Mucosa of gallbladder (tissue), 1 donor: Measurements from ENCODE around the gene MCRIP2. TPM values are rescaled to one million over a fixed set of nuclear protein-coding genes. Genes with fewer than 3 reads are reported as not detected.
"Not testable (repeated sequence)": the region's sequence is repeated elsewhere in the genome, so short reads cannot be mapped to it uniquely, and the experiment has no call there.

Experiments used
- DNase-seq: peaks from one replicate; pipeline ENCODE4 v3.0.0-alpha.2; 2020; ENCODE audit warnings: low spot score
- total RNA-seq: library from RNA; stranded (reverse); gene quantifications from one replicate; pipeline ENCODE4 v1.2.1, GENCODE V29; 2021
- donor health status: DM: no; HTN: no; CAD: no.

Gene MCRIP2, protein sequence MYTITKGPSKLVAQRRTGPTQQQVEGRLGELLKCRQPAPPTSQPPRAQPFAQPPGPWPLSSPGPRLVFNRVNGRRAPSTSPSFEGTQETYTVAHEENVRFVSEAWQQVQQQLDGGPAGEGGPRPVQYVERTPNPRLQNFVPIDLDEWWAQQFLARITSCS
- 67.6 TPM for total RNA-seq

DNA sequence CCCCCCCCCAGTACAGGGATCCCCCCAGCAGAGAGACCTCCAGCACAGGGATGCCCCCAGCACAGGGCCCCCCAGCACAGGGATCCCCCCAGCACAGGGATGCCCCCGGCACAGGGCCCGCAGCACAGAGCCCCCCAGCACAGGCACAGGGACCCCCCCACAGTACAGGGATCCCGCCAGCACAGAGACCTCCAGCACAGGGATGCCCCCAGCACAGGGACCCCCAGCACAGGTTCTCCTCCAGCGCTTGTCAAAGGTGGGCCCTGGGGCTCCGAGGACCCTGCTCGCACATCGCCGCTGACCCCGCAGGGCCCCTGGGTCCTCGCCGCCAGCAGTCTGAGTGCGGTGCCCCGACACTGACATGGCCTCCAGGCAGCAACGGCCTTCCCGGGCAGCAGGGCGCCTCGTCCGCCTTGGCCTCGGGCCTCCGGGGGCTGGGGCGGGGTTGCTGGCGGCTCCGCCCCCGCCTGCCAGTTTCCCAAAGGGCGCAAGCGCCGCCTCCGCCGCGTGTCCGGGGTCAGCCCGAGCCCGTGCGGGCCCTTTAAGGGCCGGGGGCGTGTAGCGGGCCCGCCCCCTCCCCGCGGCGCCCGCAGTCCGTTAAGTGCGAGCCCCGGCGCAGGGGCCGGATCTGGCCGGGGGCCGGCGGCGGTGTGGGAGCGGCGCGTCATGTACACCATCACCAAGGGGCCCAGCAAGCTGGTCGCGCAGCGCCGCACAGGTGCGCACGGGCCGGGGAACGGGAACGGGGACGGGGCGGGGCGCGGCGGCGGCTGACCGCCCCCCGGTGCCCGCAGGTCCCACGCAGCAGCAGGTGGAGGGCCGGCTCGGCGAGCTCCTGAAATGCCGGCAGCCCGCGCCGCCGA lies at the start of gene MCRIP2:
Gene MCRIP2 (plus strand): TSS at position 503 of the 863 bp plus-strand sequence. CDS start 164 bp downstream, at position 667.
- DNase-seq = peak; percentile 83

DNA sequence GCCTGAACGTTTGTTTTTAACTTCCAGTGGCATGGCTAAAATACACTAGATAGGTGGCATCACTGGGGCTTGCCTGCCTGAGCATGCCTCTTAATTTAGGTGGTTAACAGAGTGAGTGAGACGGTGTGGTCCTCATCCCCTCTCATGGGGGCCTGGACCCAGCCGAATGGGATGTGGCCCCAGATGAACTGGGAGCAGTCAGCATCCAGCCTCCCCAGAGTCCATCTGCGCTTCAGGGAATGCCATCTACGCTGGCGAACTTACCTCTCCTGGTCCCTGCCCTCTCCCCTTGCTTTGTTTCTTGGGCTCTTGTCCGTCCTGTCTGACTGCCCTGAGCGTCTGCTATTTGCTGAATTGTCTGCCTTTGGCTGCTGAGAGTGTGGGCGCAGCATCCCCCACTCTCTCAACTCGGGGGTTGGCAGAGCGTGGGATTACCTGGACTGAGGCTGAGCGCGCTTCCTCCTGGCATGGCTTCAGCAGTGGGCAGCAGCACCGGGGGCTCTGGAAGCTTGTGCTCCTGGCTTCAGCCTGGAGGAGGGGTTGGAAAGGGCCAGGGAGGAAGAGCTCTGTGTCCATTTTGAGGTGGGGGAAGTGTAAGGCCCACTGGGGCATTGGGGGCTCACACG lies 49.6 kb upstream of the MCRIP2 start:
- no peak for DNase-seq

DNA sequence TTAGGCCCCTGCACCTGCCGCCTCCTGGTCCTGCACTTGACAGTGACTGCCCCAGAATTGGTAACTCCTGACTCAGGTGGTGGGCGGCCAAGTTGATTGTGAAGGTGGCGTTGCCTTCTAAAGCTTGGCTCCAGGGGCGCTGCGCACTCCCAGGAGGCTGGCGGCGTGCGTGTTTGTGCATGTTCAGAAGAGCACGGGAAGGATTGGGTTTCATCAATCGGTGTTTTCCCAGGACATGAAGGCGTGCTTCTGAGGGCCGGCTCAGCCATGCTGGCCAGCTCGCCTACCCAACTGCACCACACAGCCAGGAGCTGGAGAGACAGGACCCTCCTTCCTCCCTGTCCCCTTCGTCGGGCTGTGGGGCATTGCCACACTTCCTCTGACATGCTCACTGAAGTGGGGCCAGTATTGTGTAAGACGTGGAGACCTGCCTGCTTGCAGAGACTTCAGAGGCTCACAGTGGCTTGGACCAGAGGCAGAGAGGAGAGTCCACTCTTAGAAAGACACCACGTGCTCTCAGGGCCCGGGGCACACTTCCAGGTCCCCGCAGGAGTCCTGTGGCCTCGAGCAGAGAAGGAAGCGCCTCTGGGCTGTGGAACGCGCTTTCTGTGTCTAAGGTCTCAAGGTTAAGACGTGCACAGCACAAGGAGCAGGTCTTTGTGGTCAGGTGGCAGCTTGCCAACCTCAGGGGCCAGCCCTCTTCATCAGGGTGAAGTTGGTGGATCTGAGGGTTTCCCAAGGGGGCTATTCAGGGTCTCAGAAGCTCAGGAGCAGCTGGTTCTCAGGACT lies 48.9 kb upstream of the MCRIP2 start:
- peak; percentile 58 for DNase-seq

DNA sequence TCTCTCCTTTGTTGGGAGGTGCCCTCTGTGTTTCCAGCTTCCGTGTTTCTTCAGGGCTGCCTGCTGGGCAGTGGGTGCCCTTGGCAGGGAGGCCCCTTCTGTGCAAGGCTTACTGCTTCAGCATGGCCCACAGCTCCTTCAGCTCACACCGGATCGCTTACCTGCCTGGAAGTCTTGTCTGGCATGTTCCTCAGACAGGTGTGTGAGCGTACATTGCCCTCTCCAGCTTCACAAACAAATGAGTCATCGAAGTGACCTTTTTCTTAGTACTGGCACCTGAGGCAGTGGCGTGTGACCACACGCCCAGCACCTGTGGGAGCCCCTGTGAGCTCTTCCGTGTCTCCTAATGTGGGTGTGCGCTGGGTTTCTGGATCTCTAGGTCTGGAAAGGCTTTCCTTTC lies 48.2 kb upstream of the MCRIP2 start:
- DNase-seq = peak; percentile 81

DNA sequence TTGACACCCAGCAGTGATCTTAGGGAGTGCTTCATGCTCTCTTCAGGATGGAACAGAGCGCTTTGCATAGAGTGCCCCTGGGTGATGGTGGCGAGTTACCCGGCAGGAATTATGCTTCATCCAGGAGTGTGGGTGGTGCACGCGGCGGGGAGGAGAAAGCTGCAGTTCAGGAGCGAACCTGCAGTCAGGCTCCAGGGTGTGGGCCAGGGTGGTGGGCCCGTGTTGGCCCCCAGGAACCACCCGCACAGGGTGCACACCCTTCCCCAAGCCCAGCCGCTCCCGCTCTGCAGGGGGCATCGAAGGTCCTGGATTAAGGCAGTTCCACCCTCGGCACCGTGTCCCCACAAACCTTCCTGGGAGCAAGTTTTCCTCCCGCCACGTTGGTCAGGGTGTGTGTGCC lies 47.8 kb upstream of the MCRIP2 start:
- DNase-seq = no peak

DNA sequence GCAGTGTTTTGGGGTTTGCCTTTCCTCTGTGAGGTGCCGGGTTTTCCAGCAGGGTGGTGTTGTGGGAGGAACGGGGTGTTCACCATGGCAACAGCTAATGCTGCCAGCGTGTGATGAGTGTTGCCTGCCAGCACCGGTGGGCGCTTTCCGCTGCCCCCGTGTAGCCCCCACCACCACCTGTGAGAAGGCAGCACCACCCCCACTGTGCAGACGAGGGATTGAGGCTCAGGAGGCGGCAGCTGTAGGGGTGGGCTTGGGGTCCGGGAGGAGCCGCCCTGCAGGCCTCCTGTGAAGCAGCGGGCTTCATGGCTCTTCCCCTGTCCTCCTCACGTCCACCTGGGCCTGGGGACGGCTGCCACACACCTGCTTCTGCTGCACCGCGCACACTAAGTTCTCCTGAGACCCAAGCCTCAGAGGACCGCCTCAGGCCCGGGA lies 46.5 kb upstream of the MCRIP2 start:
- DNase-seq = no peak

DNA sequence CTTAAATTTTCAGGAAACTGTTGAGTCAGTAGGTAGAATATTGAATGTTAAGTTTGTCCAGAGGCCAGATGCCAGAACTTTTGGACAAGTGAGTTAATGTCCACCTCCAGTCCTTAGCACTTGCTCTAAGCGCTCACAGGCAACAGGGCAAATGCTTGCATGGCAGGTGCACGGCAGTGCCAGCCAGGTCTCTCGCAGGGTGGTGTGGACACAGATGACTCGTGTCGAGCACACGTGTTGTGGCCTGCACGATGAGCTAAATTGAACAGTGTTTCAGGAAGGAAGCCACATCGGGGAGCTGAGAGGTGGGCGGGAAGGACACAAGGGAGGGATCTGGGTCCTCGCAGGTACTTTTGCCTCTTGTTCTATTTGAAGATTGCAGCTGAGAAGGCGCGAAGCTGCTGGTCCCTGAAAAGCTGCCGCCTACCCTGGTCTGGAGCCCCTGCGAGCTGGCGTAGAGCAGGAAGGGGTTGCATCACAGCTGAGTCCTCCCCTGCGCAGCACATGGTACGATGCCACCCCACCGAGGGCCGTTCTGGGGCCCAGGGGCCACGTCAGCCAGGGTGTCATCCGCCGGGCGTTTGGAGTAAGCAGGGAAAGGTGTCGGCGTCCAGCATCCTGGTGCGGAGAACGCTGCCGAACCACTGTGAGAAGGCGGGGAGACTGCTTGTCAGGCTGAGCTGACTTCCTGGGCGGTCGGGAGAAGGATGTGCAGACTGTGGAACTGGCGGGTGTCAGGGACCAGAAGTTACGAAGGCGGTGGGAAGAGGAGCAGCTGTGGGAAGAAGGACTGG lies 45.5 kb upstream of the MCRIP2 start:
- DNase-seq = peak; percentile 41

DNA sequence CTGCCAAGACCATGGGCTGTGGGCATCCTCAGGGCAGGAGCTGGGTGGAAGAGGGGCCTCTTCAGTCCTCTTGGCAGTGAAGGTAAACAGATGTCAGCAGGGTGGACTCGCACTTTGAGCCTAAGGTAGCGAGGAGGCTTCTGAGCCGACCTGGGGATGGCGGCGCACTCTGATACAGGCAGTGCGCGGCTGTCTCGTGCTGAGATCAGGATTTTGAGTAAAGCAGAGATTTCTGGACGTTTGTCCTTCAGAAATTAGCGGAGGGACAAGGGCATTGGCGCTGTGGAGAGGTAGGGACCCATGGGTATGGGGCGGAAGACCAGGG lies 44.9 kb upstream of the MCRIP2 start:
- DNase-seq = no peak

DNA sequence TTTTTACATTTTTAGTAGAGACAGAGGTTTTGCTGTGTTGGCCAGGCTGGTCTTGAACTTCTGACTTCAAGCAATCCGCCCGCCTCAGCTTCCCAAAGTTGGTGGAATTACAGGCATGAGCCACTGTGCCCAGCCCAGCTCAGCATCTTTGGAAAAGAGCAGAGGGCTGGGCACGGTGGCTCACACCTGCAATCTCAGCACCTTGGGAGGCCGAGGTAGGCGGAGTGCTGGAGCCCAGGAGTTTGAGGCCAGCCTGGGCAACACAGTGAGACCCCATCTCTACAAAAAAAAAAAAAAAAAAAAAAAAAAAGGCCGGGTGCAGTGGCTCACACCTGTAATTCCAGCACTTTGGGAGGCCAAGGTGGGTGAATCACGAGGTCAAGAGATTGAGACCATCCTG lies 44.0 kb upstream of the MCRIP2 start:
- DNase-seq = not testable (repeated sequence)

DNA sequence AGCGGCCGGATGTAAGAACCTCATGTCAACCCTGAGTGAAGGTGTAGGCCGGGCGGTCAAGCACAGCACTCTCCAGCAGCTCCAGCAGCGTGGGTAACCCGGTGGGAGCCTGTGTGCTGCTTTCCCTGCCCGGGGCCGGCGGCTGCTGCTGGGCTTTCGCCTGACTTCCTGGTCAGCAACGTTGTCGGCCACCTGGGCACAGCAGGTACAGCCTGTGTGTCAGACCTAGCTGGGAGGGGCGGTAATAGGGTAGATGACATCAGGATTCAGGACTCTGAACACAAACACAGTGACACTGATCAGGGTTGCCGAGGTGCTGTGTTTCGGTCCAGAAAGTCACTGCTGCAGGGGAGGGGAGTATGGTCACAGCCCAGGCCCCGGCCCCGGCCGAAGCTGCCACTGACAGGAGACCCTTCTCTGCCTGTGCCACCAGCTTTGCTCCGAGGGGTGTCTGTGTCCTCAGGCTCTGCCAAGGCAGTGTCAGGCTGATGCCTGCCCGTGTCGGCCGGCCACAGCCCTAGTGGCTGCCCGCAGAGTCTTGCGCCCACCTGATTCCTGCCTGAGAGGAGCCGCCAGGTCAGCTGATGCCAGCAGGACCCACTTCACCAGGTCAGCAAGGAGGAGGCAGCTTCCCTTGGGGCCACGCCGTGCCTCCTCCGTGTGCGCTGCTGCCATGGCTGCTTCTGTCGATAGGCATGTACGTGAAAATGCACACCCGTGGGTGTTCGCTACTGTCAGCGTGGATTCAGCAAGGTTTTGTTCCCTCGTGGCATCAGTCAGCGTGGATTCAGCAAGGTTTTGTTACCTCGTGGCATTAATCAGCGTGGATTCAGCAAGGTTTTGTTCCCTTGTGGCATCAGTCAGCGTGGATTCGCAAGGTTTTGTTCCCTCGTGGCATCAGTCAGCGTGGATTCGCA lies 42.5 kb upstream of the MCRIP2 start:
- no peak for DNase-seq

DNA sequence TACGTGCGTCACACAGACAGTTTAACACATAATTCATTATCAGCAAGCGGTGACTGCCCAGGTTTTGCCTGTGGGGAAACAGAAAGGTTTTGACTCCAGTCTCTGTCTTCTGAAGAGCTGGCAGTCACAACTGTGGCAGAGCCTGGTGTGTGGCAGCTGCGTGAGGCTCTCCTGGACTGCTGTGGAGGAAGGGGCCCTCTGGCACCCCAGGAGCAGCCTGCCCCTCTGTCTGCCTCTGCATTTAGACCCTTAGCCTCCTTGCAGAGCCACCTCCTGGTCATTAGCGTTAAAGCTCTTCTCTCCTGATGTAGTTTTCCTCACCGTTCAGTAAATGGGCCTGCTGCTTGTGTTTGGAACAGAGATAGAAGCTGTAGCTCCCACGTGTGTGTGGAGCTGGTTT lies 40.8 kb upstream of the MCRIP2 start:
- no peak for DNase-seq

DNA sequence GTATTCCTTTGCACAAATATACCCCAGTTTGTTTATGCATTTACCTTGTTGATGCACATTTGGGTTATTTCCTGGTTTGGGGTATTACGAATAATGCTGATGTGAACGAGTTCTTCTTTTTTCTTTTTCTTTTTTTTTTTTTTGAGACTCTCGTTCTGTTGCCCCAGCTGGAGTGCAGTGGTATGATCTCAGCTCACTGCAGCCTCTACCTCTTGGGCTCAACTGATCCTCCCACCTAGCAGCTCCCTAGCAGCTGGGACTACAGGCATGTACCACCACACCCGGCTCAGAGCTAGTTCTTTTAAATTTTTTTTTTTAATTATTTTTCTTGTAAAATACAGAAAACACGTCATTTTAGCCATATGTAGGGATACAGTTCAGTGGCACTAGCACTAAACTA lies 37.7 kb upstream of the MCRIP2 start:
- DNase-seq = no peak

DNA sequence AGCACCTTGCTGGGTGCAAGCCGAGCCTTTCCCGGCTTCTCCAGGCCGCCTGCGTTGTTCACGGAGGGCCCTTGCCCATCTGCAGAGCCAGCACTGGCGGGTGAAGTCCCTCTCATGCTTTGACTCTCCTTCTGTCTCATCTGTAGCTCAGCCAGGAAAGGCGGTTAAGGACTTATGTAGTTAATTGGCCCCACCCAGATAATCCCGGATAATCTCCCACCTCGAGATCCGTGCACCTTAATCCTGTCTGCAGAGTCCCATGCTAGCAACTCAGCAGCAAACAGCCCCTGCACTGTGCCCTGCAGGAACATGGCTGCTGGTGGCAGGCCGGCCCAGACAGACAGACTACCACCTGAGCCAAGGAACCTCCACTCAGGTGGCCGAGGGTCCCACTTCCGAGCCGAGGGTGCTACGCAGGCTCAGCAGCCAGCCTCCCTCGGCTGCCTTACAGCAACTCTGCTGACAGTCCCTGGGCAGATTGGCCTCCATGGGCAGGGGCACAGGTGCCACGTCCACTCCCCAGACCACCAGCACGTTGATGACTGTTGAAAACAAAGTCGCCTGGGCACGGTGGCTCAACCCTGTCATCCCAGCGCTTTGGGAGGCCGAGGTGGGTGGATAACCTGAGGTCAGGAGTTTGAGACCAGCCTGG lies 34.8 kb upstream of the MCRIP2 start:
- DNase-seq = no peak

DNA sequence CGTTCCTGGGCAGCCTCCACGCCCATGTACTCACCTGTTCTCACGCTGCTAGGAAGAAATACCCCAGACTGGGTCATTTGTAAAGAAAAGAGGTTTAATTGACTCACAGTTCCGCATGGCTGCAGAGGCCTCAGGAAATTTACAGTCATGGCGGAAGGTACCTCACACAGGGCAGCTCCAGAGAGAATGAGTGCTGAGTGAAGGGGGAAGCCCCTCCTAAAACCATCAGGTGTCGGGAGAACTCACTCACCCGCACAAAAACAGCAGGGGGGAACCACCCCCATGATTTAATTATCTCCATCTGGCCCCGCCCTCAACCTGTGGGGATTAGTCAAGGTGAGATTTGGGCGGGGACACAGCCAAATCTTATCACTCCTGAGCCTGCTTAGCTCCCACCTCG lies 33.6 kb upstream of the MCRIP2 start:
- no peak for DNase-seq

DNA sequence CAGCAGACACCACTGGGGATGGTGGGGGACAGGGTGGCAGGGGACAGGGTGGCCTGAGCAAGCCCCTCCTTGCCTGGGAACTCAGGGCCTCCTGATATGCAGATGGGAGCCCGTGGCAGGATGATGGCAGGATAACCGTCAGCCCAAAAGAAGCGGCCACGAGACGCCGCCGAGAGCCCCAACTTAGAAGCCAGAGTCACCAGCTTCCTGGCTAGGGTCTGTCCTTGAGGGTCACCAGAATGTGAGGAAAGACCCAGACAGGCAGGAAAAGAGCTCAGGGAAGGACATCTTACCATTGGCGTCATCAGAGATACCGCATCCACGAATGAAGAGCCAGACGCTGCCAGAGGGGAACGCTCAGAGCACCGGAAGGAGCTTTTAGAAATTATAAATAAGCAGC lies 32.3 kb upstream of the MCRIP2 start:
- no peak for DNase-seq

DNA sequence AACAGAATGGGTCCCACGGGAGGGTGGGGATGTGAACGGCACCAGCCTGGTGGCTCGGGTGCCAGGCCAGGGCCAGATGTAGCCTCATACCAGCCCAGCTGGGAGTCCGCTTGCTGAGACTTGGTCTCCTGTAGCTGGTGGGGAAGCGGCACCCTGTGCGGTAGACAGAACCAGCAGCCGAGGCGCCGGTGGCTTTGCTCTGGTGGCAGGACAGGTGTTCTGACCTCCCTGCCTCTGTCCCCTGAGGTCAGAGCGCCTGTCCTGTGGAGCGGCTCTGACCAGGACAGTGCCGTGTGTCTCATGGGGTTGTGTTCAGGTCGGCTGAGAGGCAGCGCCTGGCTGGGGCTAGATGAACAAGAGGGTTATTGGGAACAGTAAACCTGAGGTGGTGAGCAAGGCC lies 31.6 kb upstream of the MCRIP2 start:
- no peak for DNase-seq

DNA sequence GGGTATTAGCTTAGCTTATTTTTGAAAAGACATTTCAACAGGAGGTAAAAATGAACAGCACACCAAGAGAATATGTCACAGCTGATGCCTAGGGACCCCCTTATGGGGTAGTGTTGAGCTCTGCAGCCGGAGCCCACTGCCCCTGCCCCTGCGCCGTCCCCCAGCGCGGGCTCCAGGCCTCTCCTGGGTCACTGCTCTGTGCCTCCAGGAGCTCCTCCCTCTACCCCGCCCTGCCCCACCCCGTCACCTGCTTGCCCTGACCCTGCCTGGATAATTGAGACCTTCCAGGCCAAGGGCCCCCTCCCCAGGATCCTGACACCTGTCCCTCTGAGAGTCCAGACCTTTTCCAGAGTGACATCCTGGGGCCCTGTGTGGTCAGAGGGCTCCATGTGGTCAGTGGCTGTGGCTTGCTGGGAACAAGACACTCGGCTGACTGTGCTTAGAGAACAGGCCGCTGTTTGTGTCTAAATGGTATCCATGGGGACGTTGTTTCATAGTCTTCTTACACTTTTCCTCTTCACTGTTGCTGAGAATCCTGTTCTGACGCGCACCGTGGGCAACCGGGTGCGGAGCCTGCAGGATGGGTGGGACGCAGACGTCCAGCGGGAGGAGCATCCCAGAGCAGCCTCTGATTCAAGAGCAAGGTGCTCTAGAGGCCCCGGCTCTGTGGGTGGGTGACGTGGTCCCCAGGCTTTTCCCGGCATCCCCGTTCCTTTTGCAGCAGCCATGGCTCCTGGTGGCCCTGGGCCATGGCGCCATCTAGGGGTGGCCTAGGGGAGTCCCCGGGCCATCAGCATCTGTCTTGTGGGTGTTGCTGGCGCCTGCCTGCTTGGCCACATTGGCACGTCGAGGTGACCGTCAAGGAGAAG lies 30.9 kb upstream of the MCRIP2 start:
- no peak for DNase-seq

DNA sequence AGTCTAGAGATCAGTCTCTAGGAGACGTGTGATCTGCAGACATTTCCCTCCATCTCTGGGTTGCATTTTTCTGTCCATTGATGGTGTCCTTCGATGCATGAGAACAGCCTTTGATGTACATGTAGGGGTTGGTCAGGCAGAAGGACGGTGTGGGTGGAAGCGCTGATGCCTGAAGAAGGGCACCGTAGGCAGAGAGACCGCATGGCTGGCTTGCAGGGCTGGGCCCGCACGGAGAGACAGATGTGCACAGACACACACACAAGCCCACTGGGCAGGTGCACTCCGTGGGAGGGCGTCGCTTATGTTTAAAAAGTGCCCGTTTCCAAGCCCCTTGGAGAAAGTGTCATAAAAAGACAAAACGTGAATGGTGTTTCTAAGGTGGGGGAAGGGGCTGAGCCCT lies 26.5 kb upstream of the MCRIP2 start:
- DNase-seq = no peak
